Measurements from ENCODE around the gene VDR.

Gene VDR

GRCh38 chr12:47868552-47869031, 36.2 kb downstream of the VDR start:
- H3K27ac ChIP-seq (ENCODE audit: low read depth, low read length), result no peak overlapping the region
- no peaks in the 10 kb centered on the region for H3K36me3 ChIP-seq (ENCODE audit: insufficient read depth, low read length)
- H3K79me2 ChIP-seq (ENCODE audit: control insufficient read depth, insufficient read depth, low read length, unreplicated experiment), result no peaks in the 10 kb centered on the region
- no peaks in the 10 kb centered on the region for H3K27me3 ChIP-seq (ENCODE audit: insufficient read depth, low read length)
- no peak overlapping the region for H2AFZ ChIP-seq (ENCODE audit: low read length, unreplicated experiment)
- no peak overlapping the region for H3K4me3 ChIP-seq (ENCODE audit: low read depth, low read length)
- peaks cover 24% of the 10 kb centered on the region for H3K4me1 ChIP-seq (ENCODE audit: control insufficient read depth, insufficient read depth, low read length, unreplicated experiment)

DNA sequence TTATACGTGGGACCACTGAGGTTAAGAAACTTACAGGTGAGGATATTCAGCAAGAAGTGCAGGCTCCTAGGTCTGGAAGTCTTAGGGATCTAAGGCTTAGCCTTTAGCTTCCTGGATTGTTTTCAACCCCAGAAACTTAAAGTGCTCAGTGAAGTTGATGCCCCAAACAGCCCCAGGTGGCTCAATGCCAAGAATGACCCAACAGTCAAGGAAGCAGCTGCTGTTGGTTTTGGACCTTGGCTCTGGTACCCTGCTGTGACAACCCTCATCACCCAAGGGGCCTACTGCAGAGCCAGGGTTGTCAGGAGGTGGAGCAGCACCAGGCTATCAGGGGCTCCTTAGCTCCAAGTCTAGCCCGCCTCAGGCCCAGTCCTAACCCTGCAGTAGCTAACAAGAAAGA, 36.8 kb downstream of the VDR start:
- Histone ChIP-seq H3K27ac (ENCODE audit: low read depth, low read length) (peak overlapping the region; percentile 30; the same call in 1 of the 2 replicates), H3K4me3 (ENCODE audit: low read depth, low read length) (no peak overlapping the region), H3K4me1 (ENCODE audit: control insufficient read depth, insufficient read depth, low read length, unreplicated experiment) (peaks cover 24% of the 10 kb centered on the region), H2AFZ (ENCODE audit: low read length, unreplicated experiment) (no peak overlapping the region), H3K36me3 (ENCODE audit: insufficient read depth, low read length) (no peaks in the 10 kb centered on the region), H3K27me3 (ENCODE audit: insufficient read depth, low read length) (no peaks in the 10 kb centered on the region), H3K79me2 (ENCODE audit: control insufficient read depth, insufficient read depth, low read length, unreplicated experiment) (no peaks in the 10 kb centered on the region)

DNA sequence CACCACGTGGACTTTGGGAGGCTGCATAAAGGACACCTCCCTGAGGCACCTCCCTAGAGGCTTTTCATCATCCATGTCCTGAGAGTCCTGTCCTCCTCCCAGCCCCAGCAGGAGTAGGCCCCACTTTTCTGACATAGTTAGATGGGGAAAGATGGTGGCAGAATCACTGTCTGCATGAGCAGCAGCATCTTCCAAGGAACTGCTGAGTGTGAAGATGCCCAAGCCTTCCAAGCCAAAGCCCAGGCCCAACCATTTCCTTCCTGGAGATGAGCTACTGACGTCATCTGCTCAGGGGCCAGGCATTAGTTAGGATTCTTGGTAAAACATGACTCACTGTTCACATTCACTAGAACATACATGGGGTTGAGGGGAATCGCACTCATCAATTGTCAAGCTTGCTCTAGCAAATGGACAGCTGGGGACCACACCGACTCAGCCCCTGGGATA, 37.3 kb downstream of the VDR start:
- Histone ChIP-seq H3K27me3 (ENCODE audit: insufficient read depth, low read length) (no peaks in the 10 kb centered on the region), H3K79me2 (ENCODE audit: control insufficient read depth, insufficient read depth, low read length, unreplicated experiment) (no peaks in the 10 kb centered on the region), H3K4me3 (ENCODE audit: low read depth, low read length) (no peak overlapping the region), H3K27ac (ENCODE audit: low read depth, low read length) (peak overlapping the region; percentile 30; the same call in 1 of the 2 replicates), H2AFZ (ENCODE audit: low read length, unreplicated experiment) (peak overlapping the region; percentile 2), H3K36me3 (ENCODE audit: insufficient read depth, low read length) (no peaks in the 10 kb centered on the region), H3K4me1 (ENCODE audit: control insufficient read depth, insufficient read depth, low read length, unreplicated experiment) (peaks cover 24% of the 10 kb centered on the region)

DNA sequence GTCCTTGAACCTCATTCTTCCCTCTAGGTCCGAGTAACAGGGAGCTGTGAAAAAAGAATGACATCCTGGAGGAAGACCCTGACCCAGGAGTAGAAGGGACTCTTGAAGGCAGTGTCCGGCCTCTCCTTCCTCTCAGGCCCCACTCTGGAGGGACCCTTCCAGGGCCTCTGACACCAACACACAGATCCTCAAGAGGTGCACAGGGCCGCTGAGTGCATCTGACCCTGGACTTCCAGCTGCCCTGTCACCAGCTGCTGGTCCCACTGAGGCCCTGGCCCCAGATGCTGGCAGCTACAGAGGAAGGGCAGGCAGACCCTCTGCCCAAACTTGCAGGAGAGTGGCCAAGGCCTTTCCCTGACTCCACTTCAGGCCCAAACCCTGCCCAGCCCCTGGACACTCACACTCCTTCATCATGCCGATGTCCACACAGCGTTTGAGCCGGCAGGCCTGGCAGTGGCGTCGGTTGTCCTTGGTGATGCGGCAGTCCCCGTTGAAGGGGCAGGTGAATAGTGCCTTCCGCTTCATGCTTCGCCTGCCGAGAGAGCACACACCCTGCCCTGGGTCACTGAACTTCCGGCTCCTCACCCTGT, 40.1 kb downstream of the VDR start:
- Histone ChIP-seq H2AFZ (ENCODE audit: low read length, unreplicated experiment) (no peak overlapping the region), H3K79me2 (ENCODE audit: control insufficient read depth, insufficient read depth, low read length, unreplicated experiment) (no peaks in the 10 kb centered on the region), H3K27ac (ENCODE audit: low read depth, low read length) (no peak overlapping the region), H3K27me3 (ENCODE audit: insufficient read depth, low read length) (no peaks in the 10 kb centered on the region), H3K36me3 (ENCODE audit: insufficient read depth, low read length) (no peaks in the 10 kb centered on the region), H3K4me1 (ENCODE audit: control insufficient read depth, insufficient read depth, low read length, unreplicated experiment) (peaks cover 14% of the 10 kb centered on the region), H3K4me3 (ENCODE audit: low read depth, low read length) (no peak overlapping the region)

GRCh38 chr12:47863985-47864384, 40.8 kb downstream of the VDR start:
- no peak overlapping the region for H2AFZ ChIP-seq (ENCODE audit: low read length, unreplicated experiment)
- H3K36me3 ChIP-seq (ENCODE audit: insufficient read depth, low read length), result no peaks in the 10 kb centered on the region
- no peaks in the 10 kb centered on the region for H3K79me2 ChIP-seq (ENCODE audit: control insufficient read depth, insufficient read depth, low read length, unreplicated experiment)
- H3K4me3 ChIP-seq (ENCODE audit: low read depth, low read length), result no peak overlapping the region
- peaks cover 14% of the 10 kb centered on the region for H3K4me1 ChIP-seq (ENCODE audit: control insufficient read depth, insufficient read depth, low read length, unreplicated experiment)
- no peak overlapping the region for H3K27ac ChIP-seq (ENCODE audit: low read depth, low read length)
- no peaks in the 10 kb centered on the region for H3K27me3 ChIP-seq (ENCODE audit: insufficient read depth, low read length)

- H3K27me3 ChIP-seq (ENCODE audit: insufficient read depth, low read length), result no peaks in the 10 kb centered on the region
- H3K27ac ChIP-seq (ENCODE audit: low read depth, low read length), result no peak overlapping the region
- H3K4me3 ChIP-seq (ENCODE audit: low read depth, low read length), result no peak overlapping the region
- H3K36me3 ChIP-seq (ENCODE audit: insufficient read depth, low read length), result no peaks in the 10 kb centered on the region
- peaks cover 13% of the 10 kb centered on the region for H3K4me1 ChIP-seq (ENCODE audit: control insufficient read depth, insufficient read depth, low read length, unreplicated experiment)
- H2AFZ ChIP-seq (ENCODE audit: low read length, unreplicated experiment), result no peak overlapping the region
- no peaks in the 10 kb centered on the region for H3K79me2 ChIP-seq (ENCODE audit: control insufficient read depth, insufficient read depth, low read length, unreplicated experiment)
These were observed 41.3 kb downstream of the VDR start for GRCh38 chr12:47863467-47863866.

DNA sequence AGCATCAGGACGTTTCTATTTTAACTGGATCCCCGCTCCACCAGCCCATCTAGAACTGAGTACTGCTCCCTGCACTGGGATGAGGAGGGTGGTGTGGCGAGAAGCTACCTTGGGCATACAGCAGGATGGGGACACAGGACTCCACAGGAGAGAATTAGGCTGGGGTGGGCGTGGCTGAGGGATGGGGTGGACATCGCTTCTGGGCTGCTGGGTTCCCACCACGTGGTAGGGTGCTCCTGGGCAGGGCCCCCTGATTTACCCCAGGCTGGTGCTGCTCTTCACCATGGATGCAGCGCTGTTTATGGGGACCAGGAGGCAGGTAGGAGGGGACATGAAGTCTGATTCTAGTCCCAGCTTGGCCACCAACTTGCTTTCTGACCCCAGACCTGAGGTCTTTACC, 41.9 kb downstream of the VDR start:
- no peak overlapping the region for H3K27ac ChIP-seq (ENCODE audit: low read depth, low read length)
- no peak overlapping the region for H2AFZ ChIP-seq (ENCODE audit: low read length, unreplicated experiment)
- no peak overlapping the region for H3K4me3 ChIP-seq (ENCODE audit: low read depth, low read length)
- peaks cover 7% of the 10 kb centered on the region for H3K4me1 ChIP-seq (ENCODE audit: control insufficient read depth, insufficient read depth, low read length, unreplicated experiment)
- H3K79me2 ChIP-seq (ENCODE audit: control insufficient read depth, insufficient read depth, low read length, unreplicated experiment), result no peaks in the 10 kb centered on the region
- no peaks in the 10 kb centered on the region for H3K27me3 ChIP-seq (ENCODE audit: insufficient read depth, low read length)
- H3K36me3 ChIP-seq (ENCODE audit: insufficient read depth, low read length), result no peaks in the 10 kb centered on the region

GRCh38 chr12:47862167-47862750, 42.5 kb downstream of the VDR start:
- H3K4me1 ChIP-seq (ENCODE audit: control insufficient read depth, insufficient read depth, low read length, unreplicated experiment), result peaks cover 1% of the 10 kb centered on the region

DNA sequence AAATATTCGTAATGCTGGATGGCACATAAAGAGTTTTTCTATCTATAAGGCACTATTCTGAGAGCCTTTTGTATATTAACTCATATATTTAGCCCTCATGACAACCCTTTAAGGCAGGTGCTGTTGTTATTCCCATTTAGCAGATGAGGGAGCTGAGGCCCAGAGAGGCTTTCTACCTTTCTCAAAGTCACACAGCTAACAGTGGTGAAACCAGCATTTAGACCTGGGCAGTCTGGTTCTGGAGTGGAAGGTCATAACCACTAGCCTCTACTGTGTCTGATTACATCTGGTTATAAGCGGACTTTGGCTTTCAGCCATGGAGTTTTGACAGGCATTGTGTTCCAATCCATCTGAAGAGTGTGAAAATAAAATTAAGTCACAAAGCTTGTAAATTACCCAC, 43.9 kb downstream of the VDR start:
- no peak overlapping the region for H3K4me3 ChIP-seq (ENCODE audit: low read depth, low read length)
- no peaks in the 10 kb centered on the region for H3K4me1 ChIP-seq (ENCODE audit: control insufficient read depth, insufficient read depth, low read length, unreplicated experiment)
- no peaks in the 10 kb centered on the region for H3K36me3 ChIP-seq (ENCODE audit: insufficient read depth, low read length)
- no peaks in the 10 kb centered on the region for H3K79me2 ChIP-seq (ENCODE audit: control insufficient read depth, insufficient read depth, low read length, unreplicated experiment)
- H3K27ac ChIP-seq (ENCODE audit: low read depth, low read length), result no peak overlapping the region
- no peak overlapping the region for H2AFZ ChIP-seq (ENCODE audit: low read length, unreplicated experiment)
- no peaks in the 10 kb centered on the region for H3K27me3 ChIP-seq (ENCODE audit: insufficient read depth, low read length)

More at GRCh38 chr12:47862167-47862750, 42.5 kb downstream of the VDR start:
- Histone ChIP-seq H3K36me3 (ENCODE audit: insufficient read depth, low read length) (no peaks in the 10 kb centered on the region), H3K79me2 (ENCODE audit: control insufficient read depth, insufficient read depth, low read length, unreplicated experiment) (no peaks in the 10 kb centered on the region), H2AFZ (ENCODE audit: low read length, unreplicated experiment) (no peak overlapping the region), H3K4me3 (ENCODE audit: low read depth, low read length) (no peak overlapping the region), H3K27ac (ENCODE audit: low read depth, low read length) (no peak overlapping the region), H3K27me3 (ENCODE audit: insufficient read depth, low read length) (no peaks in the 10 kb centered on the region)

- no peak overlapping the region for H2AFZ ChIP-seq (ENCODE audit: low read length, unreplicated experiment)
- no peaks in the 10 kb centered on the region for H3K36me3 ChIP-seq (ENCODE audit: insufficient read depth, low read length)
- H3K4me1 ChIP-seq (ENCODE audit: control insufficient read depth, insufficient read depth, low read length, unreplicated experiment), result no peaks in the 10 kb centered on the region
- H3K79me2 ChIP-seq (ENCODE audit: control insufficient read depth, insufficient read depth, low read length, unreplicated experiment), result no peaks in the 10 kb centered on the region
- no peak overlapping the region for H3K27ac ChIP-seq (ENCODE audit: low read depth, low read length)
- no peak overlapping the region for H3K4me3 ChIP-seq (ENCODE audit: low read depth, low read length)
- H3K27me3 ChIP-seq (ENCODE audit: insufficient read depth, low read length), result no peaks in the 10 kb centered on the region
These were observed 44.4 kb downstream of the VDR start for GRCh38 chr12:47860279-47860841.

All from ACC112 (cell line).